BLaER1 treated with 17β-estradiol and CSF1 and Interleukin-3, amounts not matched to agents 10 nM and 100 nM (cell line): ENCODE data around the gene CDKL1.
"Not testable (repeated sequence)": the region's sequence is repeated elsewhere in the genome, so short reads cannot be mapped to it uniquely, and the experiment has no call there.

Experiments used
- H3K27ac ChIP-seq, 11 experiments: shearing (Covaris generic); formaldehyde crosslinking; 2 replicates each; pipeline ENCODE4 v1.8.1; 2022
- H3K27me3 ChIP-seq, 11 experiments: shearing (Covaris generic); formaldehyde crosslinking; 2 replicates each; pipeline ENCODE4 v1.8.1; 2022
- H3K36me3 ChIP-seq, 11 experiments: shearing (Covaris generic); formaldehyde crosslinking; 2 replicates each; pipeline ENCODE4 v1.8.1; 2022
- H3K4me1 ChIP-seq, 10 experiments: shearing (Covaris generic); formaldehyde crosslinking; 2 replicates each; pipeline ENCODE4 v1.8.1; 2022
- H3K4me2 ChIP-seq, 11 experiments: shearing (Covaris generic); formaldehyde crosslinking; 2 replicates each; pipeline ENCODE4 v1.8.1; 2022
- H3K4me3 ChIP-seq, 10 experiments: shearing (Covaris generic); formaldehyde crosslinking; 2 replicates each; pipeline ENCODE4 v1.8.1; 2022
- H3K9ac ChIP-seq, 11 experiments: shearing (Covaris generic); formaldehyde crosslinking; 2 replicates each; pipeline ENCODE4 v1.8.1; 2022
- H3K9me3 ChIP-seq, 11 experiments: shearing (Covaris generic); formaldehyde crosslinking; replicated peaks in 1 of 11; 2 replicates each; pipeline ENCODE4 v1.8.1; 2022
- H4K20me1 ChIP-seq, 11 experiments: shearing (Covaris generic); formaldehyde crosslinking; 2 replicates each; pipeline ENCODE4 v1.8.1; 2022
- Cebpa-rat ChIP-seq, 11 experiments: shearing (Covaris generic); IDR thresholded peaks; 2 replicates each; pipeline ENCODE4 v1.8.1; 2022

Gene CDKL1

GRCh38 chr14:50363714-50364111, 33.0 kb downstream of the CDKL1 start:
- no peaks in the 10 kb centered on the region for H3K36me3 ChIP-seq
- no peaks in the 10 kb centered on the region for H4K20me1 ChIP-seq
- H3K4me3 ChIP-seq: peak overlapping the region; percentile 41 to 65 (median 50)
- peak overlapping the region in 10 of 11 experiments; percentile 21 to 74 (median 68); a peak in 20 of 22 replicates for H3K9ac ChIP-seq
- H3K4me2 ChIP-seq: peak overlapping the region; percentile 82 to 96 (median 87)
- H3K9me3 ChIP-seq: peaks cover 0 to 12% (median 4%) of the 10 kb centered on the region in 11 experiments; a peak in 5 of 22 replicates
- H3K27me3 ChIP-seq: no peaks in the 10 kb centered on the region
- no peak for TF ChIP-seq Cebpa-rat (IDR thresholded peaks at IDR 0.05)
- H3K27ac ChIP-seq: peak overlapping the region; percentile 14 to 89 (median 80); a peak in 21 of 22 replicates
- H3K4me1 ChIP-seq: peaks cover 34 to 47% (median 43%) of the 10 kb centered on the region in 10 experiments

GRCh38 chr14:50362764-50363713, 33.6 kb downstream of the CDKL1 start:
- Histone ChIP-seq H3K27ac (peak overlapping the region; percentile 14 to 89 (median 80); a peak in 21 of 22 replicates), H3K27me3 (no peaks in the 10 kb centered on the region), H3K4me3 (peak overlapping the region; percentile 41 to 65 (median 50)), H3K4me2 (peak overlapping the region; percentile 82 to 96 (median 87)), H4K20me1 (no peaks in the 10 kb centered on the region), H3K9me3 (peaks cover 0 to 12% (median 4%) of the 10 kb centered on the region in 11 experiments; a peak in 5 of 22 replicates), H3K36me3 (0 out of 22 replicates have a peak, but pooled peaks cover 0 to under 1% (median 0%) of the 10 kb centered on the region in 11 experiments), H3K9ac (peak overlapping the region; percentile 21 to 74 (median 67); a peak in 21 of 22 replicates), H3K4me1 (peaks cover 34 to 47% (median 43%) of the 10 kb centered on the region in 10 experiments)
- no peak for TF ChIP-seq Cebpa-rat (IDR thresholded peaks at IDR 0.05)

- H3K27ac ChIP-seq, H3K4me3 ChIP-seq, H3K27me3 ChIP-seq, H3K36me3 ChIP-seq, H3K9ac ChIP-seq, H4K20me1 ChIP-seq: not testable (repeated sequence)
- peaks cover 27 to 41% (median 37%) of the 10 kb centered on the region in 10 experiments for H3K4me1 ChIP-seq
- peaks cover 0 to 12% (median 4%) of the 10 kb centered on the region in 11 experiments; a peak in 5 of 22 replicates for H3K9me3 ChIP-seq
- H3K4me2 ChIP-seq: peak overlapping the region in 1 of 11 experiments; percentile 96; a peak in 3 of 22 replicates
Measured at GRCh38 chr14:50361473-50362403, 34.9 kb downstream of the CDKL1 start.

GRCh38 chr14:50360851-50361250, 35.8 kb downstream of the CDKL1 start:
- Histone ChIP-seq H3K27ac (no peak overlapping the region), H3K4me2 (no peak overlapping the region), H3K9me3 (peaks cover 0 to 12% (median 4%) of the 10 kb centered on the region in 11 experiments; a peak in 5 of 22 replicates)

GRCh38 chr14:50360093-50360492, 36.6 kb downstream of the CDKL1 start:
- no peak overlapping the region for H3K4me2 ChIP-seq
- H3K9me3 ChIP-seq: peaks cover 0 to 12% (median 4%) of the 10 kb centered on the region in 11 experiments; a peak in 5 of 22 replicates
- H3K27me3 ChIP-seq: no peaks in the 10 kb centered on the region
- no peak overlapping the region for H3K27ac ChIP-seq
- peaks cover 0 to 6% (median 0%) of the 10 kb centered on the region in 11 experiments; a peak in 1 of 22 replicates for H3K36me3 ChIP-seq
- H4K20me1 ChIP-seq: no peaks in the 10 kb centered on the region
- H3K9ac ChIP-seq: no peak overlapping the region
- H3K4me3 ChIP-seq: no peak overlapping the region
- TF ChIP-seq Cebpa-rat (IDR thresholded peaks at IDR 0.05): no peak
- H3K4me1 ChIP-seq: peaks cover 22 to 29% (median 27%) of the 10 kb centered on the region in 10 experiments

More at GRCh38 chr14:50360851-50361250, 35.8 kb downstream of the CDKL1 start:
- H3K36me3 ChIP-seq: peaks cover 0 to 6% (median 0%) of the 10 kb centered on the region in 11 experiments; a peak in 1 of 22 replicates
- H3K4me1 ChIP-seq: peaks cover 23 to 32% (median 29%) of the 10 kb centered on the region in 10 experiments
- H4K20me1 ChIP-seq: no peaks in the 10 kb centered on the region
- H3K27me3 ChIP-seq: no peaks in the 10 kb centered on the region
- no peak for TF ChIP-seq Cebpa-rat (IDR thresholded peaks at IDR 0.05)
- no peak overlapping the region for H3K4me3 ChIP-seq
- H3K9ac ChIP-seq: no peak overlapping the region

GRCh38 chr14:50359631-50360030, 37.0 kb downstream of the CDKL1 start:
- Histone ChIP-seq H3K9me3 (peaks cover 0 to 12% (median 4%) of the 10 kb centered on the region in 11 experiments; a peak in 5 of 22 replicates), H4K20me1 (no peaks in the 10 kb centered on the region), H3K4me1 (peaks cover 18 to 25% (median 23%) of the 10 kb centered on the region in 10 experiments), H3K36me3 (peaks cover 0 to 6% (median 0%) of the 10 kb centered on the region in 11 experiments; a peak in 1 of 22 replicates), H3K27me3 (no peaks in the 10 kb centered on the region), H3K9ac (no peak overlapping the region), H3K27ac (no peak overlapping the region), H3K4me2 (no peak overlapping the region), H3K4me3 (no peak overlapping the region)
- TF ChIP-seq Cebpa-rat (IDR thresholded peaks at IDR 0.05): no peak

- H3K9me3 ChIP-seq: peaks cover 0 to 12% (median 4%) of the 10 kb centered on the region in 11 experiments; a peak in 5 of 22 replicates
- no peak overlapping the region for H3K4me2 ChIP-seq
- no peak overlapping the region for H3K9ac ChIP-seq
- no peak overlapping the region for H3K27ac ChIP-seq
- H3K36me3 ChIP-seq: peaks cover 0 to 6% (median 0%) of the 10 kb centered on the region in 11 experiments; a peak in 1 of 22 replicates
- H4K20me1 ChIP-seq: no peaks in the 10 kb centered on the region
- no peaks in the 10 kb centered on the region for H3K27me3 ChIP-seq
- H3K4me1 ChIP-seq: peaks cover 0 to 8% (median 5%) of the 10 kb centered on the region in 10 experiments; a peak in 16 of 20 replicates
- no peak for TF ChIP-seq Cebpa-rat (IDR thresholded peaks at IDR 0.05)
- H3K4me3 ChIP-seq: no peak overlapping the region
Measured at GRCh38 chr14:50357753-50358395, 38.8 kb downstream of the CDKL1 start.

GRCh38 chr14:50357124-50357523, 39.6 kb downstream of the CDKL1 start:
- Histone ChIP-seq H3K27me3 (no peaks in the 10 kb centered on the region), H4K20me1 (no peaks in the 10 kb centered on the region), H3K4me1 (peaks cover 0 to under 1% (median 0%) of the 10 kb centered on the region in 10 experiments; a peak in 1 of 20 replicates), H3K9me3 (peaks cover 0 to 6% (median 0%) of the 10 kb centered on the region in 11 experiments; a peak in 4 of 22 replicates), H3K4me3 (no peak overlapping the region), H3K4me2 (no peak overlapping the region), H3K36me3 (peaks cover 0 to 6% (median 0%) of the 10 kb centered on the region in 11 experiments; a peak in 1 of 22 replicates), H3K9ac (no peak overlapping the region), H3K27ac (no peak overlapping the region)
- TF ChIP-seq Cebpa-rat (IDR thresholded peaks at IDR 0.05): no peak

- H3K27me3 ChIP-seq, H4K20me1 ChIP-seq, H3K9ac ChIP-seq, H3K36me3 ChIP-seq, H3K4me2 ChIP-seq, H3K27ac ChIP-seq, H3K9me3 ChIP-seq, H3K4me3 ChIP-seq, H3K4me1 ChIP-seq: not testable (repeated sequence)
Measured at GRCh38 chr14:50356283-50356682, 40.4 kb downstream of the CDKL1 start.
